ENCODE measurements around the gene FRAS1.

DNA sequence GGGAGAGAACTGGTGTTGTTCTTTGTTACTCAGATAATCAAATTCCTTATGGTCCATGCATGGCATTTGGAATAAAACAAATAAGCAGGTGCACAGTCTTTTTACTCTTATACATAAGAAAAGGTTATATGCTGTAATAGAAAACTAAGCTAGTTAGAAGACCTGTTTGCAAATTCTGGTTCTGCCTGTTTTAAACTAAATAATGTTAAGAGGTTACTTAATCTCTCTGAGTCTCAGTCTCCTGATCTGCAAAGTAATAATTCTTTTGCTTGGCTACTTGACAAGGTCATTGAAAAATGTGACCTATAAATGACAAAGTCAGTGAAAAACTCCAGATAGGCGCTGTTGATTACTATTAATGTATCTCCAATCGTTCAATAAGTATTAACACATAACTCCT, 451.9 kb downstream of the FRAS1 start:
- TF ChIP-seq GATA3 (IDR thresholded peaks at IDR 0.05; ENCODE audit: low read depth, low read length) (no peak), GATA2 (IDR thresholded peaks at IDR 0.05; ENCODE audit: low read depth, low read length) (no peak)
